Endothelial cell of umbilical vein (primary cell): ENCODE measurements around the gene CYP2A7. TPM values are rescaled to one million over a fixed set of nuclear protein-coding genes. Genes with fewer than 3 reads are reported as not detected.

ENCODE experiments used
- BruUV-seq: library from RNA; stranded (reverse); fragments of 400-500 nt; replicated peaks from 2 replicates; lab custom pipeline; 2021; lab: Mats Ljungman, UMichigan
- CTCF ChIA-PET: fragments of 300-600, 350-600 bp; sonication (Branson Sonifier 250); formaldehyde crosslinking; loops from one replicate; lab custom pipeline; 2021; ENCODE audit warnings: antibody characterized with exemption, inconsistent platforms; lab: Charles Lee
- POLR2A ChIA-PET: fragments of 300-600, 350-600 bp; sonication (Branson Sonifier 250); formaldehyde crosslinking; loops from one replicate; lab custom pipeline; 2021; ENCODE audit warnings: antibody characterized with exemption, inconsistent platforms; lab: Charles Lee
- DNase-seq: peaks from one replicate; pipeline ENCODE4 v3.0.0-alpha.2; 2011; ENCODE audit warnings: low read depth, low spot score
- FAIRE-seq: peaks from 2 replicates; lab custom pipeline; 2011; peaks lifted over from hg19 to GRCh38; lab: Jason Lieb, UNC
- H2AFZ ChIP-seq: 2 replicates; pipeline ENCODE4 v1.6.0; 2012; ENCODE audit warnings: low read depth, low read length, control low read depth, inconsistent platforms
- H3K27ac ChIP-seq: 2 replicates; pipeline ENCODE4 v1.5.1; 2011; ENCODE audit warnings: low read depth, mild to moderate bottlenecking, control low read depth, low read length, moderate library complexity; ENCODE audit not compliant: insufficient read depth
- H3K27me3 ChIP-seq, 2 experiments: 2 replicates each; pipeline versions ENCODE4 v1.6.0 to v1.6.1; 2011; ENCODE audit warnings: low read length in 2 of 2, mixed read lengths in 1 of 2; ENCODE audit not compliant: control insufficient read depth in 2 of 2, insufficient read depth in 2 of 2
- H3K36me3 ChIP-seq, 2 experiments: 2 replicates in 1 of 2; 3 replicates in 1 of 2; pipeline ENCODE4 v1.5.1; 2011; ENCODE audit warnings: low read length in 2 of 2, mild to moderate bottlenecking in 1 of 2, moderate library complexity in 1 of 2; ENCODE audit not compliant: control insufficient read depth in 2 of 2, insufficient read depth in 2 of 2; ENCODE audit errors: extremely low read depth in 1 of 2
- H3K4me1 ChIP-seq: 3 replicates; pipeline ENCODE4 v1.5.1; 2011; ENCODE audit warnings: mild to moderate bottlenecking, low read length; ENCODE audit not compliant: control insufficient read depth, insufficient read depth; ENCODE audit errors: extremely low read depth
- H3K4me2 ChIP-seq: 2 replicates; pipeline ENCODE4 v1.6.1; 2011; ENCODE audit warnings: low read length, control low read depth, mixed read lengths; ENCODE audit not compliant: insufficient read depth
- H3K4me3 ChIP-seq, 3 experiments: fragments of 200-600 bp in 1 of 3; sonication (generic), shearing (Covaris generic) in 1 of 3; replicated peaks in 1 of 3; 2 replicates each; pipeline ENCODE4 v1.5.1; 2011 to 2016; ENCODE audit warnings: control low read depth in 3 of 3, low read length in 3 of 3, mild to moderate bottlenecking in 2 of 3, inconsistent platforms in 1 of 3, low read depth in 1 of 3, moderate library complexity in 1 of 3; ENCODE audit not compliant: insufficient read depth in 1 of 3
- H3K79me2 ChIP-seq: 2 replicates; pipeline ENCODE4 v1.6.0; 2012; ENCODE audit warnings: low read length, inconsistent platforms; ENCODE audit not compliant: control insufficient read depth, insufficient read depth
- H3K9ac ChIP-seq: replicated peaks from 2 replicates; pipeline ENCODE3; 2011; ENCODE audit warnings: low read length, control low read depth; ENCODE audit not compliant: insufficient read depth; ENCODE audit errors: extremely low read depth
- H3K9me1 ChIP-seq: replicated peaks from 3 replicates; pipeline ENCODE4 v1.6.0; 2011; ENCODE audit warnings: mild to moderate bottlenecking, low read length; ENCODE audit not compliant: control insufficient read depth, insufficient read depth; ENCODE audit errors: extremely low read depth
- H3K9me3 ChIP-seq: replicated peaks from 2 replicates; pipeline ENCODE4 v1.5.1; 2012; ENCODE audit warnings: low read length, inconsistent platforms; ENCODE audit not compliant: control insufficient read depth, insufficient read depth
- H4K20me1 ChIP-seq: replicated peaks from 2 replicates; pipeline ENCODE3; 2011; ENCODE audit warnings: mild to moderate bottlenecking, low read length; ENCODE audit not compliant: control insufficient read depth, insufficient read depth; ENCODE audit errors: extremely low read depth
- EZH2 ChIP-seq: IDR thresholded peaks from 2 replicates; pipeline ENCODE4 v1.6.1; 2012; ENCODE audit warnings: borderline replicate concordance, low read depth, mild to moderate bottlenecking, moderate library complexity, low read length, inconsistent platforms; ENCODE audit not compliant: severe bottlenecking
- FOS ChIP-seq: IDR thresholded peaks from 2 replicates; pipeline ENCODE4 v1.6.1; 2011; ENCODE audit warnings: mild to moderate bottlenecking, low read length, moderate library complexity, borderline replicate concordance; ENCODE audit not compliant: insufficient read depth
- GATA2 ChIP-seq: IDR thresholded peaks from 2 replicates; pipeline ENCODE4 v1.7.0; 2011; ENCODE audit warnings: low read depth, mild to moderate bottlenecking, moderate library complexity, mixed read lengths, low read length; ENCODE audit not compliant: insufficient read length, insufficient read depth
- JUN ChIP-seq: IDR thresholded peaks from 2 replicates; pipeline ENCODE4 v1.6.1; 2011; ENCODE audit warnings: borderline replicate concordance, low read depth; ENCODE audit not compliant: insufficient read length, insufficient read depth
- MYC ChIP-seq: IDR thresholded peaks from one replicate; pipeline ENCODE4 v1.6.1; 2011; ENCODE audit warnings: mild to moderate bottlenecking, low read depth, low read length
- POLR2A ChIP-seq: IDR thresholded peaks from 2 replicates; pipeline ENCODE4 v1.6.1; 2012; ENCODE audit warnings: low read depth, mild to moderate bottlenecking, control low read depth, low read length
- POLR2AphosphoS5 ChIP-seq: IDR thresholded peaks from 2 replicates; pipeline ENCODE4 v1.6.1; 2012; ENCODE audit warnings: low read depth, mild to moderate bottlenecking, control low read depth, low read length, moderate library complexity; ENCODE audit not compliant: insufficient read depth
- dilution Hi-C: fragments of 300-500 bp; cut with MboI; formaldehyde crosslinking; loops from one replicate; pipeline ENCODE4 v1.15.0; 2019; ENCODE audit warnings: low sequenced_read_pairs; ENCODE audit not compliant: extremely low pct_ligation_motif_present
- intact Hi-C: fragments of 100-400 bp; cut with micrococcal nuclease; formaldehyde crosslinking; loops from one replicate; pipeline ENCODE4 v1.10.0; 2022
- polyA plus RNA-seq, 4 experiments: library from polyadenylated mRNA; depleted of rRNA in 3 of 4; stranded (reverse) in 3 of 4; unstranded in 1 of 4; fragments of >200 nt; gene quantifications; 2 replicates each; pipeline versions ENCODE4 v1.2.1 to v1.2.3, GENCODE V29; 2011 to 2012; ENCODE audit warnings: missing spikeins in 1 of 4
- total RNA-seq: library from RNA; stranded (reverse); gene quantifications from 2 replicates; pipeline ENCODE4 v1.2.3, GENCODE V29; 2021
- TF ChIP-seq, protein P1 (sequence below): IDR thresholded peaks from 2 replicates; pipeline ENCODE4 v1.6.1; 2011; ENCODE audit not compliant: insufficient read depth, insufficient read length
- TF ChIP-seq, protein P2 (sequence below), 2 donors: IDR thresholded peaks; 1 replicate in 1 of 2; 2 replicates in 1 of 2; pipeline ENCODE4 v1.5.1; 2011; ENCODE audit warnings: low read length in 2 of 2, mild to moderate bottlenecking in 2 of 2, moderate library complexity in 2 of 2, control low read depth in 1 of 2, inconsistent platforms in 1 of 2, low read depth in 1 of 2; ENCODE audit not compliant: insufficient read depth in 1 of 2; ENCODE audit errors: extremely low read depth in 1 of 2

Gene CYP2A7
- total and polyA plus RNA-seq, 2 donors (not counting 3 experiments of a cell fraction or from before 2014, with no cell fraction given): not detected

DNA sequence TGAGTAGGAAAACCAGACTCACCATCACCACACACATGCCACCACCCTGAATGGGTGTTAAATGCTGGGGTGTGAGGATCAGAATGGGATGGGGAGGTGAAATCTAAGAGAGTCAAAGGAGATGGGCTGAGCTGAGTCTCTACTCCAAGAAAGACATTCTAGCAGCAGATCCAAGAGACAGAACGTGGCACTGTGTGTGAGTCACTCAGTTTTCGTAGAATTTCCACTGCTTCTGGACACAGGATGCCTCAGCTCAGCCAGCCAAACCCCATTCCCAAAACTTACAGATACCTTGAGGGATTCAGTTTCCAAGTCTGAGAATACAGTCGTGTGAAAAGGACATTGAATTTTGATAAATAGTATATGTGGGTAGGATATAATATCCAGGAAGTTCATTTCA lies 7.3 kb upstream of the CYP2A7 start:
- Histone ChIP-seq H3K9me1 (no peaks in the 10 kb centered on the region), H3K36me3 (no peaks in the 10 kb centered on the region), H3K9ac (no peak overlapping the region), H3K27me3 (peaks cover 0 to 2% of the 10 kb centered on the region in 2 experiments), H3K9me3 (no peaks in the 10 kb centered on the region), H3K79me2 (no peaks in the 10 kb centered on the region), H3K4me2 (no peak overlapping the region), H3K4me3 (no peak overlapping the region), H4K20me1 (no peaks in the 10 kb centered on the region), H3K27ac (no peak overlapping the region), H2AFZ (no peak overlapping the region), H3K4me1 (no peaks in the 10 kb centered on the region)
- DNase-seq (no peak), FAIRE-seq (no peak)
- BruUV-seq: no TSS peak
- intact Hi-C loops: no loop called here
- POLR2A ChIA-PET: no interaction called here
- TF ChIP-seq, protein P1, sequence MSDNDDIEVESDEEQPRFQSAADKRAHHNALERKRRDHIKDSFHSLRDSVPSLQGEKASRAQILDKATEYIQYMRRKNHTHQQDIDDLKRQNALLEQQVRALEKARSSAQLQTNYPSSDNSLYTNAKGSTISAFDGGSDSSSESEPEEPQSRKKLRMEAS: no peak
- TF ChIP-seq EZH2: no peak
- TF ChIP-seq POLR2AphosphoS5: no peak
- TF ChIP-seq, protein P2, sequence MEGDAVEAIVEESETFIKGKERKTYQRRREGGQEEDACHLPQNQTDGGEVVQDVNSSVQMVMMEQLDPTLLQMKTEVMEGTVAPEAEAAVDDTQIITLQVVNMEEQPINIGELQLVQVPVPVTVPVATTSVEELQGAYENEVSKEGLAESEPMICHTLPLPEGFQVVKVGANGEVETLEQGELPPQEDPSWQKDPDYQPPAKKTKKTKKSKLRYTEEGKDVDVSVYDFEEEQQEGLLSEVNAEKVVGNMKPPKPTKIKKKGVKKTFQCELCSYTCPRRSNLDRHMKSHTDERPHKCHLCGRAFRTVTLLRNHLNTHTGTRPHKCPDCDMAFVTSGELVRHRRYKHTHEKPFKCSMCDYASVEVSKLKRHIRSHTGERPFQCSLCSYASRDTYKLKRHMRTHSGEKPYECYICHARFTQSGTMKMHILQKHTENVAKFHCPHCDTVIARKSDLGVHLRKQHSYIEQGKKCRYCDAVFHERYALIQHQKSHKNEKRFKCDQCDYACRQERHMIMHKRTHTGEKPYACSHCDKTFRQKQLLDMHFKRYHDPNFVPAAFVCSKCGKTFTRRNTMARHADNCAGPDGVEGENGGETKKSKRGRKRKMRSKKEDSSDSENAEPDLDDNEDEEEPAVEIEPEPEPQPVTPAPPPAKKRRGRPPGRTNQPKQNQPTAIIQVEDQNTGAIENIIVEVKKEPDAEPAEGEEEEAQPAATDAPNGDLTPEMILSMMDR (IDR thresholded peaks at IDR 0.05; ENCODE audit: extremely low read depth in 1 of 2, insufficient read depth in 1 of 2, low read depth in 1 of 2, low read length in 2 of 2): no peak
- no peak for TF ChIP-seq MYC
- TF ChIP-seq JUN: no peak
- no peak for TF ChIP-seq POLR2A
- TF ChIP-seq GATA2: no peak
- no peak for TF ChIP-seq FOS
- dilution Hi-C loops: no loop called here
- CTCF ChIA-PET: no interaction called here
